ENCODE results near the gene TPI1.

DNA sequence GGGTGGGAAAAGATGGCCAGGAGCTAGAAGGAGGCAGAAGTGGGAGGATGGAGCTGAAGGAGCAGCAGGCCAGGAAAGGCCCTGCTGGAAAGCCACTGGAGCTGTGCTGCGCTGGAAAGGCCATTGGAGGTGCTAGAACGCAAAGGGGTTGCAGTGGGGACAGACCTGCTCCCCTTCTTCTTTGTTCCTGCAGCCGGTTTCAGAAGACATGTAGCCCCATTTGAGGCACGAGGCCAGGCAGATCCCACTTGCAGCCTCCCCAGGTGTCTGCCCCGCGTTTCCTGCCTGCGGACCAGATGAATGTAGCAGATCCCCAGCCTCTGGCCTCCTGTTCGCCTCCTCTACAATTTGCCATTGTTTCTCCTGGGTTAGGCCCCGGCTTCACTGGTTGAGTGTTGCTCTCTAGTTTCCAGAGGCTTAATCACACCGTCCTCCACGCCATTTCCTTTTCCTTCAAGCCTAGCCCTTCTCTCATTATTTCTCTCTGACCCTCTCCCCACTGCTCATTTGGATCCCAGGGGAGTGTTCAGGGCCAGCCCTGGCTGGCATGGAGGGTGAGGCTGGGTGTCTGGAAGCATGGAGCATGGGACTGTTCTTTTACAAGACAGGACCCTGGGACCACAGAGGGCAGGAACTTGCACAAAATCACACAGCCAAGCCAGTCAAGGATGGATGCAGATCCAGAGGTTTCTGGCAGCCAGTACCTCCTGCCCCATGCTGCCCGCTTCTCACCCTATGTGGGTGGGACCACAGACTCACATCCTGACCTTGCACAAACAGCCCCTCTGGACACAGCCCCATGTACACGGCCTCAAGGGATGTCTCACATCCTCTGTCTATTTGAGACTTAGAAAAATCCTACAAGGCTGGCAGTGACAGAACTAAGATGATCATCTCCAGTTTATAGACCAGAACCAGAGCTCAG is 48.0 kb upstream of the TPI1 start:
- no peak for TF ChIP-seq POLR2A (IDR thresholded peaks at IDR 0.05)
- TF ChIP-seq, protein P1, sequence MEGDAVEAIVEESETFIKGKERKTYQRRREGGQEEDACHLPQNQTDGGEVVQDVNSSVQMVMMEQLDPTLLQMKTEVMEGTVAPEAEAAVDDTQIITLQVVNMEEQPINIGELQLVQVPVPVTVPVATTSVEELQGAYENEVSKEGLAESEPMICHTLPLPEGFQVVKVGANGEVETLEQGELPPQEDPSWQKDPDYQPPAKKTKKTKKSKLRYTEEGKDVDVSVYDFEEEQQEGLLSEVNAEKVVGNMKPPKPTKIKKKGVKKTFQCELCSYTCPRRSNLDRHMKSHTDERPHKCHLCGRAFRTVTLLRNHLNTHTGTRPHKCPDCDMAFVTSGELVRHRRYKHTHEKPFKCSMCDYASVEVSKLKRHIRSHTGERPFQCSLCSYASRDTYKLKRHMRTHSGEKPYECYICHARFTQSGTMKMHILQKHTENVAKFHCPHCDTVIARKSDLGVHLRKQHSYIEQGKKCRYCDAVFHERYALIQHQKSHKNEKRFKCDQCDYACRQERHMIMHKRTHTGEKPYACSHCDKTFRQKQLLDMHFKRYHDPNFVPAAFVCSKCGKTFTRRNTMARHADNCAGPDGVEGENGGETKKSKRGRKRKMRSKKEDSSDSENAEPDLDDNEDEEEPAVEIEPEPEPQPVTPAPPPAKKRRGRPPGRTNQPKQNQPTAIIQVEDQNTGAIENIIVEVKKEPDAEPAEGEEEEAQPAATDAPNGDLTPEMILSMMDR (IDR thresholded peaks at IDR 0.05 in 8 of 11, conservative IDR thresholded peaks at IDR 0.05 in 3 of 11) = no peak
